SK-N-SH (cell line): ENCODE results near the gene GSC2. TPM values are rescaled to one million over a fixed set of nuclear protein-coding genes. Genes with fewer than 3 reads are reported as not detected.

Experiments
- CTCF ChIA-PET: fragments of 300-600, 350-600 bp; formaldehyde crosslinking; extraction: SDS; loops from one replicate; lab custom pipeline; 2021; lab: Yijun Ruan, JAX
- POLR2A ChIA-PET: fragments of 350-600 bp; sonication (Branson Sonifier 250); formaldehyde crosslinking; extraction: SDS; loops from one replicate; lab custom pipeline; 2020; ENCODE audit warnings: antibody characterized with exemption, inconsistent platforms; lab: Yijun Ruan, JAX
- DNase-seq: peaks from one replicate; pipeline ENCODE4 v3.0.0; 2012
- H2AFZ ChIP-seq: fragments of 200-600 bp; sonication (generic); 2 replicates; pipeline ENCODE4 v1.8.1; 2016; ENCODE audit warnings: antibody characterized with exemption, mild to moderate bottlenecking, low read depth
- H3F3A ChIP-seq: fragments of 200-600 bp; sonication (generic); replicated peaks from 2 replicates; pipeline ENCODE3; 2016; ENCODE audit warnings: antibody characterized with exemption, mild to moderate bottlenecking; ENCODE audit not compliant: insufficient read depth
- H3K27ac ChIP-seq, 2 experiments: fragments of 200-500 bp in 1 of 2; fragments of 200-600 bp in 1 of 2; sonication (Bioruptor generic) in 1 of 2; sonication (generic), shearing (Covaris generic) in 1 of 2; 2 replicates each; pipeline versions ENCODE4 v1.5.1 to v1.6.1; 2014 to 2016; ENCODE audit warnings: low read depth in 2 of 2, inconsistent platforms in 1 of 2, low read length in 1 of 2, mild to moderate bottlenecking in 1 of 2, mixed read lengths in 1 of 2
- H3K27me3 ChIP-seq: fragments of 200-600 bp; sonication (generic), shearing (Covaris generic); 2 replicates; pipeline ENCODE4 v1.6.1; 2016; ENCODE audit warnings: mixed run types; ENCODE audit not compliant: insufficient read depth
- H3K36me3 ChIP-seq, 2 experiments: fragments of 200-500 bp in 1 of 2; fragments of 200-600 bp in 1 of 2; sonication (Bioruptor generic) in 1 of 2; sonication (generic) in 1 of 2; replicated peaks in 1 of 2; 2 replicates each; pipeline versions ENCODE3 to v1.5.1; 2014 to 2016; ENCODE audit warnings: low read length in 1 of 2, mild to moderate bottlenecking in 1 of 2; ENCODE audit not compliant: insufficient read depth in 2 of 2, control insufficient read depth in 1 of 2
- H3K4me1 ChIP-seq, 2 experiments: fragments of 200-500 bp in 1 of 2; fragments of 200-600 bp in 1 of 2; sonication (Bioruptor generic) in 1 of 2; sonication (generic), shearing (Covaris generic) in 1 of 2; 2 replicates each; pipeline versions ENCODE4 v1.5.1 to v1.6.1; 2014 to 2016; ENCODE audit warnings: low read depth in 1 of 2, low read length in 1 of 2, mixed run types in 1 of 2; ENCODE audit not compliant: insufficient read depth in 2 of 2, control insufficient read depth in 1 of 2
- H3K4me2 ChIP-seq: fragments of 200-600 bp; sonication (generic), shearing (Covaris generic); 2 replicates; pipeline ENCODE4 v1.6.1; 2017; ENCODE audit warnings: mixed run types
- H3K4me3 ChIP-seq, 2 experiments: fragments of 200-500 bp in 1 of 2; fragments of 200-600 bp in 1 of 2; sonication (Bioruptor generic) in 1 of 2; sonication (generic), shearing (Covaris generic) in 1 of 2; 2 replicates each; pipeline versions ENCODE4 v1.5.1 to v1.8.1; 2014 to 2016; ENCODE audit warnings: low read depth in 2 of 2, inconsistent platforms in 1 of 2, low read length in 1 of 2, mild to moderate bottlenecking in 1 of 2, mixed read lengths in 1 of 2, moderate library complexity in 1 of 2
- H3K79me2 ChIP-seq: fragments of 200-600 bp; sonication (generic); 2 replicates; pipeline ENCODE4 v1.8.1; 2017; ENCODE audit warnings: mild to moderate bottlenecking; ENCODE audit not compliant: insufficient read depth
- H3K9ac ChIP-seq: fragments of 200-600 bp; sonication (generic); 2 replicates; pipeline ENCODE4 v1.6.1; 2017; ENCODE audit warnings: mixed run types
- H3K9me2 ChIP-seq: fragments of 200-600 bp; sonication (generic); 2 replicates; pipeline ENCODE4 v1.6.1; 2017; ENCODE audit warnings: mixed run types
- H3K9me3 ChIP-seq: fragments of 200-600 bp; sonication (generic); 2 replicates; pipeline ENCODE4 v1.6.1; 2017; ENCODE audit warnings: mixed run types, mild to moderate bottlenecking, moderate library complexity
- H4K20me1 ChIP-seq: fragments of 200-600 bp; sonication (generic); 2 replicates; pipeline ENCODE4 v1.6.1; 2017; ENCODE audit warnings: mild to moderate bottlenecking, mixed run types; ENCODE audit not compliant: insufficient read depth
- CTCF ChIP-seq: fragments of 200-600 bp; sonication (generic); IDR thresholded peaks from 2 replicates; pipeline ENCODE4 v1.6.1; 2017; ENCODE audit warnings: antibody characterized with exemption, mild to moderate bottlenecking, moderate library complexity
- EP300 ChIP-seq, 2 experiments: IDR thresholded peaks; 2 replicates each; pipeline versions ENCODE4 v1.4.0 to v1.6.1; 2012; ENCODE audit warnings: borderline replicate concordance in 1 of 2, low read depth in 1 of 2, low read length in 1 of 2
- EZH2phosphoT487 ChIP-seq: fragments of 200-600 bp; sonication (generic); IDR thresholded peaks from 2 replicates; pipeline ENCODE4 v1.6.1; 2017; ENCODE audit warnings: low read depth, mixed run types, mild to moderate bottlenecking, antibody characterized with exemption, moderate library complexity, borderline replicate concordance
- MAX ChIP-seq: IDR thresholded peaks from 2 replicates; pipeline ENCODE4 v1.4.0; 2012; ENCODE audit warnings: low read depth
- NRF1 ChIP-seq: IDR thresholded peaks from 2 replicates; pipeline ENCODE4 v1.6.1; 2012; ENCODE audit warnings: low read depth, mild to moderate bottlenecking, low read length
- PBX3 ChIP-seq: IDR thresholded peaks from 2 replicates; pipeline ENCODE4; 2012
- REST ChIP-seq: IDR thresholded peaks from 2 replicates; pipeline ENCODE4 v1.6.1; 2012; ENCODE audit warnings: mild to moderate bottlenecking, low read depth, low read length, moderate library complexity
- RXRA ChIP-seq: IDR thresholded peaks from 2 replicates; pipeline ENCODE4 v1.4.0; 2012; ENCODE audit warnings: low read depth, mild to moderate bottlenecking, borderline replicate concordance
- SIN3A ChIP-seq: IDR thresholded peaks from 2 replicates; pipeline ENCODE4 v1.6.1; 2012; ENCODE audit warnings: low read depth, mild to moderate bottlenecking, low read length, moderate library complexity, borderline replicate concordance
- TCF12 ChIP-seq: IDR thresholded peaks from 2 replicates; pipeline ENCODE4 v1.4.0; 2012
- TEAD4 ChIP-seq: IDR thresholded peaks from 2 replicates; pipeline ENCODE4 v1.4.0; 2012; ENCODE audit warnings: mild to moderate bottlenecking, borderline replicate concordance; ENCODE audit not compliant: insufficient read depth
- ZBTB33 ChIP-seq: IDR thresholded peaks from 2 replicates; pipeline ENCODE4 v1.4.0; 2012; ENCODE audit warnings: low read depth, borderline replicate concordance
- WGBS: methylation state at CpG from one replicate; pipeline ENCODE4 v1.1.6; 2017; ENCODE audit warnings: low lambda C conversion rate; 5-methylcytosine and 5-hydroxymethylcytosine counted together
- polyA plus RNA-seq, 3 experiments: library from polyadenylated mRNA; depleted of rRNA; stranded (reverse); fragments of >200 nt; gene quantifications; 2 replicates each; pipeline ENCODE4 v1.2.3, GENCODE V29; 2012

GSC2 gene
- polyA plus RNA-seq, 1 of the 3 experiments (the other 2 are of a cell fraction) = not detected

- no peak for TF ChIP-seq ZBTB33
- TF ChIP-seq EP300 (IDR thresholded peaks at IDR 0.05; ENCODE audit: borderline replicate concordance in 1 of 2, low read depth in 1 of 2, low read length in 1 of 2) = no peak
- no peak for TF ChIP-seq SIN3A
- TF ChIP-seq TCF12 = no peak
- no peak for TF ChIP-seq EZH2phosphoT487
- TF ChIP-seq TEAD4 = no peak
- TF ChIP-seq MAX = no peak
- TF ChIP-seq RXRA = no peak
- no peak for TF ChIP-seq CTCF
Observed at GRCh38 chr22:19114984-19115552, 35.0 kb downstream of the GSC2 start (continued).

GRCh38 chr22:19113429-19113828 is 36.7 kb downstream of the GSC2 start:
- 96% methylated on average over 5 of the region's 5 CpGs for WGBS
- Histone ChIP-seq H3K9me3 (no peaks in the 10 kb centered on the region), H3F3A (no peaks in the 10 kb centered on the region), H4K20me1 (peaks cover 93% of the 10 kb centered on the region), H3K4me1 (peaks cover 10 to 14% of the 10 kb centered on the region in 2 experiments; a peak in 2 of 4 replicates), H2AFZ (no peak overlapping the region), H3K4me2 (no peak overlapping the region), H3K9me2 (no peaks in the 10 kb centered on the region), H3K36me3 (no peaks in the 10 kb centered on the region), H3K4me3 (no peak overlapping the region), H3K79me2 (peaks cover 98% of the 10 kb centered on the region), H3K27me3 (no peaks in the 10 kb centered on the region)
- ChIA-PET CTCF (no interaction called here), POLR2A (no interaction called here)
- no peak for DNase-seq
- TF ChIP-seq REST (no peak), NRF1 (no peak), MAX (no peak), PBX3 (no peak), EZH2phosphoT487 (no peak)
- TF ChIP-seq, all 33 proteins: peak for 0
- no peak overlapping the region for H3K27ac ChIP-seq
- no peak overlapping the region for H3K9ac ChIP-seq
